ENCODE measurements around the gene PRPF19.

Gene PRPF19

GRCh38 chr11:60862171-60862570 is 44.2 kb downstream of the PRPF19 start:
- H3K4me3 ChIP-seq (ENCODE audit: control insufficient read depth in 1 of 7, extremely low read depth in 1 of 7, insufficient read depth in 4 of 7, low read depth in 2 of 7, low read length in 6 of 7) = no peak overlapping the region
- H3K4me1 ChIP-seq (ENCODE audit: control extremely low read depth in 1 of 4, control insufficient read depth in 4 of 4, insufficient read depth in 4 of 4, low read length in 3 of 4) = peaks cover 3 to 37% (median 24%) of the 10 kb centered on the region in 4 experiments
- H3K36me3 ChIP-seq (ENCODE audit: control insufficient read depth in 4 of 4, insufficient read depth in 4 of 4, low read length in 3 of 4) = no peaks in the 10 kb centered on the region
- WGBS (ENCODE audit: insufficient coverage) = 99% methylated on average over 7 of the region's 9 CpGs
- ChIA-PET CTCF (no interaction called here), POLR2A (no interaction called here)
- H3K9me3 ChIP-seq (ENCODE audit: control extremely low read depth in 1 of 5, control insufficient read depth in 4 of 5, insufficient read depth in 2 of 5, low read depth in 1 of 5, low read length in 4 of 5) = no peaks in the 10 kb centered on the region
- no peak for DNase-seq
- H3K27ac ChIP-seq (ENCODE audit: insufficient read depth in 1 of 2, low read depth in 1 of 2, low read length in 2 of 2, poor library complexity in 1 of 2, severe bottlenecking in 2 of 2) = no peak overlapping the region
- no peaks in the 10 kb centered on the region for H3K27me3 ChIP-seq (replicated peaks in 2 of 5; ENCODE audit: control insufficient read depth in 4 of 5, insufficient read depth in 5 of 5, low read length in 4 of 5)

GRCh38 chr11:60860943-60861342 is 45.4 kb downstream of the PRPF19 start:
- no peak overlapping the region for H3K4me3 ChIP-seq (ENCODE audit: control insufficient read depth in 1 of 7, extremely low read depth in 1 of 7, insufficient read depth in 4 of 7, low read depth in 2 of 7, low read length in 6 of 7)
- peak in 2 of 3 donors; percentile 48 to 80 for DNase-seq
- CTCF ChIA-PET = interaction anchor here (0.9 to 1.1 kb wide), 3 partner anchors 9 to 30 kb away, joined by 3 to 4 read pairs (median 4); no protein-coding TSS in a partner anchor
- H3K27ac ChIP-seq (ENCODE audit: insufficient read depth in 1 of 2, low read depth in 1 of 2, low read length in 2 of 2, poor library complexity in 1 of 2, severe bottlenecking in 2 of 2) = no peak overlapping the region
- POLR2A ChIA-PET = no interaction called here
- no peaks in the 10 kb centered on the region for H3K27me3 ChIP-seq (replicated peaks in 2 of 5; ENCODE audit: control insufficient read depth in 4 of 5, insufficient read depth in 5 of 5, low read length in 4 of 5)
- H3K9me3 ChIP-seq (ENCODE audit: control extremely low read depth in 1 of 5, control insufficient read depth in 4 of 5, insufficient read depth in 2 of 5, low read depth in 1 of 5, low read length in 4 of 5) = no peaks in the 10 kb centered on the region
- 63% methylated on average over 6 of the region's 7 CpGs for WGBS (ENCODE audit: insufficient coverage)
- H3K36me3 ChIP-seq (ENCODE audit: control insufficient read depth in 4 of 4, insufficient read depth in 4 of 4, low read length in 3 of 4) = no peaks in the 10 kb centered on the region
- H3K4me1 ChIP-seq (ENCODE audit: control extremely low read depth in 1 of 4, control insufficient read depth in 4 of 4, insufficient read depth in 4 of 4, low read length in 3 of 4) = peaks cover 3 to 42% (median 27%) of the 10 kb centered on the region in 4 experiments

GRCh38 chr11:60859616-60860250 is 46.7 kb downstream of the PRPF19 start:
- H3K36me3 ChIP-seq (ENCODE audit: control insufficient read depth in 4 of 4, insufficient read depth in 4 of 4, low read length in 3 of 4) = no peaks in the 10 kb centered on the region
- ChIA-PET POLR2A (no interaction called here), CTCF (interaction anchor here (1.1 kb wide), 1 partner anchor 11 kb away, joined by 4 read pairs; no protein-coding TSS in a partner anchor)
- no peak overlapping the region for H3K4me3 ChIP-seq (ENCODE audit: control insufficient read depth in 1 of 7, extremely low read depth in 1 of 7, insufficient read depth in 4 of 7, low read depth in 2 of 7, low read length in 6 of 7)
- H3K27me3 ChIP-seq (replicated peaks in 2 of 5; ENCODE audit: control insufficient read depth in 4 of 5, insufficient read depth in 5 of 5, low read length in 4 of 5) = no peaks in the 10 kb centered on the region
- H3K4me1 ChIP-seq (ENCODE audit: control extremely low read depth in 1 of 4, control insufficient read depth in 4 of 4, insufficient read depth in 4 of 4, low read length in 3 of 4) = peaks cover 6 to 48% (median 39%) of the 10 kb centered on the region in 4 experiments
- H3K27ac ChIP-seq (ENCODE audit: insufficient read depth in 1 of 2, low read depth in 1 of 2, low read length in 2 of 2, poor library complexity in 1 of 2, severe bottlenecking in 2 of 2) = no peak overlapping the region
- no peaks in the 10 kb centered on the region for H3K9me3 ChIP-seq (ENCODE audit: control extremely low read depth in 1 of 5, control insufficient read depth in 4 of 5, insufficient read depth in 2 of 5, low read depth in 1 of 5, low read length in 4 of 5)
- no peak for DNase-seq
- 72% methylated on average over 9 of the region's 15 CpGs for WGBS (ENCODE audit: insufficient coverage)

GRCh38 chr11:60858731-60859464 is 47.5 kb downstream of the PRPF19 start:
- Histone ChIP-seq H3K36me3 (ENCODE audit: control insufficient read depth in 4 of 4, insufficient read depth in 4 of 4, low read length in 3 of 4) (no peaks in the 10 kb centered on the region), H3K4me1 (ENCODE audit: control extremely low read depth in 1 of 4, control insufficient read depth in 4 of 4, insufficient read depth in 4 of 4, low read length in 3 of 4) (peaks cover 8 to 50% (median 45%) of the 10 kb centered on the region in 4 experiments), H3K9me3 (ENCODE audit: control extremely low read depth in 1 of 5, control insufficient read depth in 4 of 5, insufficient read depth in 2 of 5, low read depth in 1 of 5, low read length in 4 of 5) (no peaks in the 10 kb centered on the region), H3K27me3 (replicated peaks in 2 of 5; ENCODE audit: control insufficient read depth in 4 of 5, insufficient read depth in 5 of 5, low read length in 4 of 5) (no peaks in the 10 kb centered on the region), H3K4me3 (ENCODE audit: control insufficient read depth in 1 of 7, extremely low read depth in 1 of 7, insufficient read depth in 4 of 7, low read depth in 2 of 7, low read length in 6 of 7) (peak overlapping the region in 1 of 7 experiments; percentile 20), H3K27ac (ENCODE audit: insufficient read depth in 1 of 2, low read depth in 1 of 2, low read length in 2 of 2, poor library complexity in 1 of 2, severe bottlenecking in 2 of 2) (no peak overlapping the region)
- DNase-seq = peak in 2 of 3 donors; percentile 37 to 42
- WGBS (ENCODE audit: insufficient coverage) = 42% methylated on average over 4 of the region's 4 CpGs
- CTCF ChIA-PET = interaction anchor here (1.8 kb wide), 1 partner anchor 28 kb away, joined by 9 read pairs; no protein-coding TSS in a partner anchor
- POLR2A ChIA-PET = no interaction called here

- ChIA-PET CTCF (interaction anchor here (1.4 to 1.8 kb wide), 2 partner anchors 27 to 30 kb away, joined by 4 to 9 read pairs; no protein-coding TSS in a partner anchor), POLR2A (no interaction called here)
- Histone ChIP-seq H3K27ac (ENCODE audit: insufficient read depth in 1 of 2, low read depth in 1 of 2, low read length in 2 of 2, poor library complexity in 1 of 2, severe bottlenecking in 2 of 2) (no peak overlapping the region), H3K4me3 (ENCODE audit: control insufficient read depth in 1 of 7, extremely low read depth in 1 of 7, insufficient read depth in 4 of 7, low read depth in 2 of 7, low read length in 6 of 7) (no peak overlapping the region), H3K27me3 (replicated peaks in 2 of 5; ENCODE audit: control insufficient read depth in 4 of 5, insufficient read depth in 5 of 5, low read length in 4 of 5) (no peaks in the 10 kb centered on the region), H3K36me3 (ENCODE audit: control insufficient read depth in 4 of 4, insufficient read depth in 4 of 4, low read length in 3 of 4) (peaks cover 0 to 3% (median under 1%) of the 10 kb centered on the region in 4 experiments), H3K9me3 (ENCODE audit: control extremely low read depth in 1 of 5, control insufficient read depth in 4 of 5, insufficient read depth in 2 of 5, low read depth in 1 of 5, low read length in 4 of 5) (no peaks in the 10 kb centered on the region), H3K4me1 (ENCODE audit: control extremely low read depth in 1 of 4, control insufficient read depth in 4 of 4, insufficient read depth in 4 of 4, low read length in 3 of 4) (peaks cover 8 to 57% (median 51%) of the 10 kb centered on the region in 4 experiments)
- DNase-seq = no peak
- 88% methylated on average over 6 of the region's 8 CpGs for WGBS (ENCODE audit: insufficient coverage)
These were observed 48.1 kb downstream of the PRPF19 start for GRCh38 chr11:60858236-60858635.

- H3K27ac ChIP-seq (ENCODE audit: insufficient read depth in 1 of 2, low read depth in 1 of 2, low read length in 2 of 2, poor library complexity in 1 of 2, severe bottlenecking in 2 of 2) = no peak overlapping the region
- no peak overlapping the region for H3K4me3 ChIP-seq (ENCODE audit: control insufficient read depth in 1 of 7, extremely low read depth in 1 of 7, insufficient read depth in 4 of 7, low read depth in 2 of 7, low read length in 6 of 7)
- CTCF ChIA-PET = interaction anchor here (0.6 to 1.8 kb wide), 5 partner anchors 24 to 32 kb away, joined by 3 to 9 read pairs (median 4); no protein-coding TSS in a partner anchor
- no peaks in the 10 kb centered on the region for H3K27me3 ChIP-seq (replicated peaks in 2 of 5; ENCODE audit: control insufficient read depth in 4 of 5, insufficient read depth in 5 of 5, low read length in 4 of 5)
- peaks cover 8 to 58% (median 53%) of the 10 kb centered on the region in 4 experiments for H3K4me1 ChIP-seq (ENCODE audit: control extremely low read depth in 1 of 4, control insufficient read depth in 4 of 4, insufficient read depth in 4 of 4, low read length in 3 of 4)
- peaks cover 0 to 8% (median 3%) of the 10 kb centered on the region in 4 experiments for H3K36me3 ChIP-seq (ENCODE audit: control insufficient read depth in 4 of 4, insufficient read depth in 4 of 4, low read length in 3 of 4)
- no peak for DNase-seq
- no peaks in the 10 kb centered on the region for H3K9me3 ChIP-seq (ENCODE audit: control extremely low read depth in 1 of 5, control insufficient read depth in 4 of 5, insufficient read depth in 2 of 5, low read depth in 1 of 5, low read length in 4 of 5)
- POLR2A ChIA-PET = no interaction called here
- WGBS (ENCODE audit: insufficient coverage) = 70% methylated on average over 4 of the region's 5 CpGs
These were observed 48.8 kb downstream of the PRPF19 start for GRCh38 chr11:60857378-60858232.

Measured in common myeloid progenitor, CD34-positive (primary cell).